Lower lobe of right lung (tissue), 2 donors: ENCODE measurements around the gene APLP2. TPM values are rescaled to one million over a fixed set of nuclear protein-coding genes. Genes with fewer than 3 reads are reported as not detected.

Experiments used
- ATAC-seq, 2 donors: fragments of 200-7000 bp; cut with Tn5 transposase; one replicate each; pipeline ENCODE4 v1.9.1; 2020 to 2022; ENCODE audit warnings: mild to moderate bottlenecking in 2 of 2, moderate library complexity in 2 of 2
- DNase-seq: peaks from one replicate; pipeline ENCODE4 v3.0.0-alpha.2; 2020
- H3K27ac ChIP-seq: fragments of 200-600 bp; one replicate; pipeline ENCODE4 v1.8.0; 2022
- H3K27me3 ChIP-seq: fragments of 200-600 bp; one replicate; pipeline ENCODE4 v1.8.0; 2022; ENCODE audit warnings: low read depth
- H3K36me3 ChIP-seq: fragments of 200-600 bp; one replicate; pipeline ENCODE4 v1.8.0; 2022; ENCODE audit warnings: mild to moderate bottlenecking
- H3K4me1 ChIP-seq: fragments of 200-600 bp; one replicate; pipeline ENCODE4 v1.8.0; 2022
- H3K4me3 ChIP-seq: fragments of 200-600 bp; one replicate; pipeline ENCODE4 v1.8.0; 2022; ENCODE audit warnings: mild to moderate bottlenecking
- H3K9me3 ChIP-seq: fragments of 200-600 bp; one replicate; pipeline ENCODE4 v1.8.0; 2022
- CTCF ChIP-seq: fragments of 200-600 bp; IDR thresholded peaks from one replicate; pipeline ENCODE4 v1.8.0; 2022; ENCODE audit warnings: antibody characterized with exemption, mild to moderate bottlenecking
- intact Hi-C: fragments of 100-400 bp; cut with DNase I; formaldehyde crosslinking; loops from one replicate; pipeline ENCODE4 v1.11.0; 2022
- total RNA-seq: library from RNA; stranded (reverse); fragmentation: NEBNext Ultra II Directional; extraction: Animal tissue kit (Norgen Biotek cat#: 25700); gene quantifications from one replicate; pipeline ENCODE4 v1.2.1, GENCODE V29; 2021
- donor health status: DM: no; HTN: yes; CAD: no; lungs with severe emphysema.

Gene APLP2
- total RNA-seq, 1 donor from 2014 or later: 582 TPM

GRCh38 chr11:130074736-130075135, 5.0 kb downstream of the APLP2 start:
- no peaks in the 10 kb centered on the region for H3K9me3 ChIP-seq
- ATAC-seq (no peak), DNase-seq (no peak)
- intact Hi-C loops: loop anchor here (10.0 kb wide), 1 partner anchor 50 kb away; no protein-coding TSS in a partner anchor
- H3K4me1 ChIP-seq: peaks cover 58% of the 10 kb centered on the region
- H3K27me3 ChIP-seq: no peaks in the 10 kb centered on the region
- no peak overlapping the region for H3K4me3 ChIP-seq
- H3K36me3 ChIP-seq: no peaks in the 10 kb centered on the region
- no peak overlapping the region for H3K27ac ChIP-seq
- no peak for TF ChIP-seq CTCF

GRCh38 chr11:130076778-130077481, 7.2 kb downstream of the APLP2 start:
- Histone ChIP-seq H3K27ac (no peak overlapping the region), H3K4me1 (peaks cover 55% of the 10 kb centered on the region), H3K36me3 (no peaks in the 10 kb centered on the region), H3K9me3 (no peaks in the 10 kb centered on the region), H3K27me3 (no peaks in the 10 kb centered on the region), H3K4me3 (no peak overlapping the region)
- intact Hi-C loops: loop anchor here (10.0 kb wide), 1 partner anchor 48 kb away; no protein-coding TSS in a partner anchor
- peak in 1 of 2 donors; percentile 44 for ATAC-seq
- no peak for TF ChIP-seq CTCF
- no peak for DNase-seq

- H3K9me3 ChIP-seq: no peaks in the 10 kb centered on the region
- intact Hi-C loops: loop anchor here (10.0 kb wide), 1 partner anchor 47 kb away; no protein-coding TSS in a partner anchor
- TF ChIP-seq CTCF: no peak
- peaks cover 49% of the 10 kb centered on the region for H3K4me1 ChIP-seq
- DNase-seq: no peak
- H3K4me3 ChIP-seq: no peak overlapping the region
- no peaks in the 10 kb centered on the region for H3K36me3 ChIP-seq
- peak; percentile 77 to 97 for ATAC-seq
- no peak overlapping the region for H3K27ac ChIP-seq
- no peaks in the 10 kb centered on the region for H3K27me3 ChIP-seq
Observed at GRCh38 chr11:130077671-130078070, 8.0 kb downstream of the APLP2 start.

GRCh38 chr11:130078080-130078479, 8.4 kb downstream of the APLP2 start:
- no peaks in the 10 kb centered on the region for H3K27me3 ChIP-seq
- no peaks in the 10 kb centered on the region for H3K9me3 ChIP-seq
- no peak overlapping the region for H3K27ac ChIP-seq
- no peak for DNase-seq
- ATAC-seq: peak in 1 of 2 donors; percentile 15
- peaks cover 45% of the 10 kb centered on the region for H3K4me1 ChIP-seq
- no peaks in the 10 kb centered on the region for H3K36me3 ChIP-seq
- TF ChIP-seq CTCF: no peak
- intact Hi-C loops: loop anchor here (10.0 kb wide), 1 partner anchor 47 kb away; no protein-coding TSS in a partner anchor
- H3K4me3 ChIP-seq: no peak overlapping the region

- no peaks in the 10 kb centered on the region for H3K27me3 ChIP-seq
- TF ChIP-seq CTCF: no peak
- no peak overlapping the region for H3K4me3 ChIP-seq
- intact Hi-C loops: no loop called here
- no peaks in the 10 kb centered on the region for H3K9me3 ChIP-seq
- peaks cover 42% of the 10 kb centered on the region for H3K4me1 ChIP-seq
- no peak for DNase-seq
- no peaks in the 10 kb centered on the region for H3K36me3 ChIP-seq
- no peak for ATAC-seq
- no peak overlapping the region for H3K27ac ChIP-seq
Observed at GRCh38 chr11:130085671-130086290, 16.1 kb downstream of the APLP2 start.
